ENCODE measurements around the gene ERN1. TPM values are rescaled to one million over a fixed set of nuclear protein-coding genes. Genes with fewer than 3 reads are reported as not detected.
"Not testable (repeated sequence)": the region's sequence is repeated elsewhere in the genome, so short reads cannot be mapped to it uniquely, and the experiment has no call there.

ERN1 gene
- total RNA-seq, 3 donors from 2014 or later, result 16.2 to 29.3 (median 21.0) TPM

DNA sequence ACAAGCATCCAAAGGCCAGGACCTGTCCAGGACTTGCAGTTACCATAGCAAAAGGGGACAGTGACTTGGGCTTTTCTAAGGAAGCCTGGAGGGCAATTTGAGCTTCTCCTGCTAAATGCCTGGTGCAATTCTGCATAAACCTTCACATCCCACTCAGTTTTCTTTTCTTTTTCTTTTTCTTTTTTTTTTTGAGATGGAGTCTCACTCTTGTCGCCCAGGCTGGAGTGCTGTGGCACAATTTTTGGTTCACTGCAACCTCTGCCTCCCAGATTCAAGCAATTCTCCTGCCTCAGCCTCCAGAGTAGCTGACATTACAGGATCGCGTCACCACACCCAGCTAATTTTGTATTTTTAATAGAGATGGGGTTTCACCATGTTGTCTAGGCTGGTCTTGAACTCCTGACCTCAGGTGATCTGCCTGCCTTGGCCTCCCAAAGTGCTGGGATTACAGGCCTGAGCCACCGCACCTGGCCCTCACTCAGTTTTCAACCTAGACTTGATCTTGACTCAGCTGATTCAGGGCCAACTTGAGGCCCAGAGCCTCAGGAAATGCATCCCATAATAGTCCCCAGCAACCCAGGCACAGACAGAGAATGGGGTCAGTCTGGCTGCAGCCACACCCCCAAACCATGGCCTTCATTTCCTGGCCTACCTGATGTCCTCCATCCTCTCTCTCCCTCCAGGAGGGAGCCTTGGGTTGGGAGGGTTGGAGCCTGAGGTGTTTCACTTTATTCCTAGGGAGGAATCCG lies 122.7 kb downstream of the ERN1 start:
- not testable (repeated sequence) for H3K9me3 Mint-ChIP-seq; H3K27me3 Mint-ChIP-seq (ENCODE audit: low read depth); DNase-seq; H3K4me3 Mint-ChIP-seq; ATAC-seq
- peaks cover 54% of the 10 kb centered on the region for H3K4me1 Mint-ChIP-seq (ENCODE audit: low read depth)
- H3K36me3 Mint-ChIP-seq (ENCODE audit: insufficient read depth), result peaks cover 29% of the 10 kb centered on the region

GRCh38 chr17:64006361-64007088 lies 123.4 kb downstream of the ERN1 start:
- peaks cover 48% of the 10 kb centered on the region for H3K4me1 Mint-ChIP-seq (ENCODE audit: low read depth)
- H3K4me3 Mint-ChIP-seq, result no peak overlapping the region
- no peaks in the 10 kb centered on the region for H3K27me3 Mint-ChIP-seq (ENCODE audit: low read depth)
- DNase-seq (no peak), ATAC-seq (no peak)
- no peaks in the 10 kb centered on the region for H3K9me3 Mint-ChIP-seq
- H3K36me3 Mint-ChIP-seq (ENCODE audit: insufficient read depth), result peaks cover 24% of the 10 kb centered on the region

GRCh38 chr17:64005734-64006167 lies 124.2 kb downstream of the ERN1 start:
- DNase-seq, result no peak
- H3K9me3 Mint-ChIP-seq, result no peaks in the 10 kb centered on the region
- ATAC-seq, result no peak
- peaks cover 41% of the 10 kb centered on the region for H3K4me1 Mint-ChIP-seq (ENCODE audit: low read depth)
- H3K27me3 Mint-ChIP-seq (ENCODE audit: low read depth), result no peaks in the 10 kb centered on the region
- peaks cover 21% of the 10 kb centered on the region for H3K36me3 Mint-ChIP-seq (ENCODE audit: insufficient read depth)
- no peak overlapping the region for H3K4me3 Mint-ChIP-seq

GRCh38 chr17:64004903-64005733 lies 124.8 kb downstream of the ERN1 start:
- peaks cover 19% of the 10 kb centered on the region for H3K36me3 Mint-ChIP-seq (ENCODE audit: insufficient read depth)
- H3K4me1 Mint-ChIP-seq (ENCODE audit: low read depth), result peaks cover 37% of the 10 kb centered on the region
- no peaks in the 10 kb centered on the region for H3K27me3 Mint-ChIP-seq (ENCODE audit: low read depth)
- H3K4me3 Mint-ChIP-seq, result no peak overlapping the region
- H3K9me3 Mint-ChIP-seq, result no peaks in the 10 kb centered on the region
- ATAC-seq, result no peak
- DNase-seq, result no peak

- no peak for DNase-seq
- H3K9me3 Mint-ChIP-seq, result no peaks in the 10 kb centered on the region
- no peak overlapping the region for H3K4me3 Mint-ChIP-seq
- H3K27me3 Mint-ChIP-seq (ENCODE audit: low read depth), result no peaks in the 10 kb centered on the region
- H3K36me3 Mint-ChIP-seq (ENCODE audit: insufficient read depth), result peaks cover 18% of the 10 kb centered on the region
- peaks cover 34% of the 10 kb centered on the region for H3K4me1 Mint-ChIP-seq (ENCODE audit: low read depth)
- ATAC-seq, result no peak
Observed at GRCh38 chr17:64004218-64004770, 125.7 kb downstream of the ERN1 start.

DNA sequence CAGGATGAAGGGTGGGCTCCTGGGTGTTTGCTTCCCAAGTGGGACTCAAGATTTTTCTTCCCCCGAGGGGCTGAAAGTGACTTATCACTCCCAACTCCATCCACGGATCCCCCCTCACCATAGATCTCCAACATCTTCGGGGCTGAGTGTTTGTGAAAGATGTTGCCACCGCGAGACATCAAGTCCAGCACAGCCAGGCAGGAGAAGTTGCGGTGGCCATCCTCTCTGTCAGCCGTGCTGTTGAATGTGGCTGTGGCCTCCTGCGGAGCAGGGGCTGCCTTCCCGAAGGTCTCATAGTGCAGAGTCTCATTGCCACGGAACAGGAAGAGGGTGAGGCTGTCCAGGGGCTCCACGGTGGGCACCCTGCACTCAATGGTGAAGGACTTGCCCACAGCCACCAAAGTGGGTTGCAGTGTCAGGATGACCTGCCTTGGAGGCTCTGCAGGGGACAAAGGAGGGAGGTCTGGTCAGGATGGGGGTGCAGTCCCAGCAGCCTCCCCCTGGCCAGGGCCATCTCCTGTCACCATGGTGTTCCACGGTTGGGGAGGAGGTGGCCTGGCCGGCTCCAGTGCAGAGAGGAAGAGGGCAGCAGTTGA lies 126.3 kb downstream of the ERN1 start:
- Mint-ChIP-seq H3K36me3 (ENCODE audit: insufficient read depth) (peaks cover 13% of the 10 kb centered on the region), H3K4me1 (ENCODE audit: low read depth) (peaks cover 35% of the 10 kb centered on the region), H3K4me3 (no peak overlapping the region), H3K27me3 (ENCODE audit: low read depth) (no peaks in the 10 kb centered on the region), H3K9me3 (no peaks in the 10 kb centered on the region)
- no peak for ATAC-seq
- DNase-seq, result no peak

GRCh38 chr17:64002658-64003525 lies 127.1 kb downstream of the ERN1 start:
- Mint-ChIP-seq H3K36me3 (ENCODE audit: insufficient read depth) (peaks cover 10% of the 10 kb centered on the region), H3K9me3 (no peaks in the 10 kb centered on the region), H3K27me3 (ENCODE audit: low read depth) (no peaks in the 10 kb centered on the region), H3K4me3 (no peak overlapping the region), H3K4me1 (ENCODE audit: low read depth) (peaks cover 31% of the 10 kb centered on the region)
- ATAC-seq, result no peak
- DNase-seq, result no peak

DNA sequence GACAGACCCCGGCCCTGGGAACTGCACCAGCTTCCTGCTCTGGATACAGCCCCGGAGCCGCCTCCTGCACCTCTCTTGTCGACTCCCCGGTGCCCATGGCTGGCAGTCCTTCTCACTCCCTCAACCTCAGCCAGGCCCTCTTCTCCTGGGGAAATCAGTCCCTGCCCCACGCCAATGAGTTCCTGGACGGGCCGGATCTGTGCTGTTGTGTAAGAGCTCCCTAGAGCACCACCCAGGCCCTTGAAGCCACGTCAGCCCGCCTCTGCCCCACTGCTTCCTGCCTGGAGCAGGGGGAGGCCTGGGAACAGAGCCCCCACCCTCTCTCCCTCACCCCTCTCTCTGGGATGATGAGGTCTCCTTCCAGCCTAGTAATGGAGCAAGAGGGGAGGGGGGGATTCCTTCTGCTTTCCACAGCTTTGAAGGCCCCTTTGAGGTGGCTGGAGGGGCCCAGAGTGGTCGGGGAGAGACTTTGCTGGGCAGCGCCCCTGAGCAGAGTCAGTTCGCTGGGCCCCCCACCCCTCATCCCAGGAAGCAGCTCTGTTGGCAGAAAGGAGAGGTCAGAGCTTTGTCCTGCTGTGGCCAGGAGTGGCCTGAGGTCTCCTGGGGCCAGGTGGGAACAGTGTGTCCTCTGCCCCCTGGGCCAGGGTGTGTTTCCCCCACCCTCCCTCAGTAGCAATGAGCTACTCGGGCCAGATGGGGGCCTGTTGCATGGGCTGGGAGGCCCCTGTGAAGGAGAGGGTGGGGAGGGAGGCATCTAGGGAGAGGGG lies 128.0 kb downstream of the ERN1 start:
- DNase-seq, result no peak
- H3K4me3 Mint-ChIP-seq, result no peak overlapping the region
- H3K27me3 Mint-ChIP-seq (ENCODE audit: low read depth), result no peaks in the 10 kb centered on the region
- ATAC-seq, result no peak
- peaks cover 10% of the 10 kb centered on the region for H3K36me3 Mint-ChIP-seq (ENCODE audit: insufficient read depth)
- H3K4me1 Mint-ChIP-seq (ENCODE audit: low read depth), result peaks cover 31% of the 10 kb centered on the region
- H3K9me3 Mint-ChIP-seq, result no peaks in the 10 kb centered on the region

GRCh38 chr17:64001091-64001579 lies 128.8 kb downstream of the ERN1 start:
- Mint-ChIP-seq H3K36me3 (ENCODE audit: insufficient read depth) (peaks cover 10% of the 10 kb centered on the region), H3K4me1 (ENCODE audit: low read depth) (peaks cover 30% of the 10 kb centered on the region), H3K27me3 (ENCODE audit: low read depth) (no peaks in the 10 kb centered on the region), H3K9me3 (no peaks in the 10 kb centered on the region), H3K4me3 (no peak overlapping the region)
- DNase-seq, result no peak
- ATAC-seq, result no peak

- no peak for ATAC-seq
- Mint-ChIP-seq H3K9me3 (no peaks in the 10 kb centered on the region), H3K4me1 (ENCODE audit: low read depth) (peaks cover 29% of the 10 kb centered on the region), H3K27me3 (ENCODE audit: low read depth) (no peaks in the 10 kb centered on the region), H3K36me3 (ENCODE audit: insufficient read depth) (peaks cover 10% of the 10 kb centered on the region), H3K4me3 (peak overlapping the region; percentile 85)
- no peak for DNase-seq
Observed at GRCh38 chr17:63999680-64000531, 130.0 kb downstream of the ERN1 start.

GRCh38 chr17:63998721-63999679 lies 130.9 kb downstream of the ERN1 start:
- Mint-ChIP-seq H3K4me3 (peak overlapping the region; percentile 85), H3K36me3 (ENCODE audit: insufficient read depth) (peaks cover 7% of the 10 kb centered on the region), H3K4me1 (ENCODE audit: low read depth) (peaks cover 32% of the 10 kb centered on the region), H3K9me3 (no peaks in the 10 kb centered on the region), H3K27me3 (ENCODE audit: low read depth) (no peaks in the 10 kb centered on the region)
- DNase-seq, result no peak
- peak; percentile 25 to 34 for ATAC-seq

Data from activated T-cell treated with anti-CD3 and anti-CD28 coated beads, Interleukin-2, amount 50 U/mL, for 4 hours (primary cell).